ENCODE measurements around the gene KCNJ2. TPM values are rescaled to one million over a fixed set of nuclear protein-coding genes. Genes with fewer than 3 reads are reported as not detected.

Gene KCNJ2
- total and polyA plus RNA-seq, 10 of the 15 experiments (the other 5 are each of a cell fraction or from before 2014, with no cell fraction given): 1.6 to 10.1 (median 3.2) TPM

DNA sequence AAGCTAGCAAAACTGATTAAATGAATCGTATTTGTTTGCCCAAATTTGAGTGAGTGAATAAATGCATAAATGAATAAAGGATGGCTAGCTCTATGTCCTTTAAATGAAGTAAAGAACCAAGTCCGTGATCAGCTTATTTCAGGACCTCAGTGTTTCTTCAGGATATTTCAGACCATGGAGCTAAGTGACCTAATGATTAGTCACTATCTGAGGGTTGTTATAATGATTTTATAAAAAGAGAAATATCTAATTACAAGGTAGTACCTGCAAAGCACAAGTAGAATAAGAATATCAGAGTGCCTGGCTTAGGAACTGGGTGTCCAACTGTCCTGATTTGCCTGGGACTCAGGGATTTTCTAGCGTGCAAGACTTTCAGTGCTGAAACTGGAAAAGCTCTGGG lies 12.5 kb downstream of the KCNJ2 start (continued):
- no peak for TF ChIP-seq ZNF687 (IDR thresholded peaks at IDR 0.05)

DNA sequence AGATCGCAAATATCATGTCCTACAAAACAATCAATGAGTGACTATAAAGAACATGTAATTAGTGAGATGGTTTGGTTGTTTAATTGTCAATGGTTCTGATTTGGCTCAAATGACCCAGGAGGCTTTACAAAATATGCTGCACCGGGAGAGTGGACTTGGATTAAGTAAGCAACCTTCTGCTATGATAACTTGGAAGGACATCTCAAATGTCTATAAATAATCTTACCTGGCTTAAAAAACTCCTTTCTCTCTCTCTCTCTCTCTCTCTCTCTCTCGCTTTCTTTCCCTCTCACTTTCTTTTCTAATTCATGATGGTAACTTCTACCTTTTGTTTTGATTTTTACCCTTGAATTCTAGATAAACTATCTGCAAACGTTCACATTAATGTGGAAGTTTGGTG lies 14.2 kb downstream of the KCNJ2 start:
- WGBS (ENCODE audit: insufficient coverage, insufficient replicate concordance, low lambda C conversion rate, missing lambda C conversion rate): 37% methylated on average over 4 of the region's 4 CpGs
- H2AFZ ChIP-seq (ENCODE audit: control insufficient read depth, low read depth, low read length): no peak overlapping the region
- H3K4me2 ChIP-seq (ENCODE audit: control insufficient read depth, insufficient read depth): no peak overlapping the region
- intact Hi-C loops (cut with micrococcal nuclease; ENCODE audit: unreplicated experiment): no loop called here
- RAD21 ChIA-PET (ENCODE audit: unreplicated experiment): no interaction called here
- no peak overlapping the region for H3K4me3 ChIP-seq
- H3K27ac ChIP-seq (ENCODE audit: control insufficient read depth, insufficient read depth): no peak overlapping the region
- DNase-seq (ENCODE audit: low read depth, low spot score): no peak
- no TSS peak for BruUV-seq (replicated peaks)
- TF ChIP-seq ZNF622 (IDR thresholded peaks at IDR 0.05) (no peak), SUPT20H (IDR thresholded peaks at IDR 0.05; ENCODE audit: borderline replicate concordance, control insufficient read depth, low read depth, low read length) (no peak), JUND (IDR thresholded peaks at IDR 0.05; ENCODE audit: low read depth, low read length) (no peak), RUNX3 (IDR thresholded peaks at IDR 0.05; ENCODE audit: low read length) (no peak)
- no peak for ATAC-seq
- in situ Hi-C loops (cut with MboI): no loop called here
- H3K79me2 ChIP-seq (ENCODE audit: control insufficient read depth, insufficient read depth, low read length): no peaks in the 10 kb centered on the region
- POLR2A ChIA-PET: no interaction called here
- H3K36me3 ChIP-seq (ENCODE audit: control insufficient read depth in 2 of 2, insufficient read depth in 2 of 2, low read length in 1 of 2): no peaks in the 10 kb centered on the region
- H3K27me3 ChIP-seq (replicated peaks in 1 of 2; ENCODE audit: control insufficient read depth in 2 of 2, insufficient read depth in 2 of 2, low read length in 1 of 2): no peaks in the 10 kb centered on the region
- SMC1A ChIA-PET (ENCODE audit: uncharacterized antibody, unreplicated experiment): no interaction called here
- H3K9ac ChIP-seq (ENCODE audit: control insufficient read depth, insufficient read depth, low read length): no peak overlapping the region
- H3K9me3 ChIP-seq (replicated peaks; ENCODE audit: control insufficient read depth, insufficient read depth, low read length): no peaks in the 10 kb centered on the region
- CTCF ChIA-PET: no interaction called here
- H3K4me1 ChIP-seq (ENCODE audit: control insufficient read depth, insufficient read depth, low read length): no peaks in the 10 kb centered on the region
- no peak for FAIRE-seq
- H4K20me1 ChIP-seq (ENCODE audit: control insufficient read depth, insufficient read depth): no peaks in the 10 kb centered on the region
